GM13977 (cell line): Measurements from ENCODE around the gene TEKT3.

ENCODE experiments used
- DNase-seq: peaks from one replicate; pipeline ENCODE4 v3.0.0; 2012; ENCODE audit warnings: low spot score
- in situ Hi-C: fragments of 300-500 bp; cut with MboI; formaldehyde crosslinking; loops from one replicate; pipeline ENCODE4 v1.12.0; 2022; ENCODE audit warnings: low sequenced_read_pairs, low pct_unique_long_range_greater_than_20kb, mixed read lengths, inconsistent platforms; ENCODE audit not compliant: unreplicated experiment
- TF ChIP-seq, protein P1 (sequence below): IDR thresholded peaks from 2 replicates; pipeline ENCODE4 v1.5.1; 2012; ENCODE audit warnings: mild to moderate bottlenecking, control low read depth; ENCODE audit not compliant: insufficient read depth; ENCODE audit errors: extremely low read depth, missing control alignments

The TEKT3 gene

DNA sequence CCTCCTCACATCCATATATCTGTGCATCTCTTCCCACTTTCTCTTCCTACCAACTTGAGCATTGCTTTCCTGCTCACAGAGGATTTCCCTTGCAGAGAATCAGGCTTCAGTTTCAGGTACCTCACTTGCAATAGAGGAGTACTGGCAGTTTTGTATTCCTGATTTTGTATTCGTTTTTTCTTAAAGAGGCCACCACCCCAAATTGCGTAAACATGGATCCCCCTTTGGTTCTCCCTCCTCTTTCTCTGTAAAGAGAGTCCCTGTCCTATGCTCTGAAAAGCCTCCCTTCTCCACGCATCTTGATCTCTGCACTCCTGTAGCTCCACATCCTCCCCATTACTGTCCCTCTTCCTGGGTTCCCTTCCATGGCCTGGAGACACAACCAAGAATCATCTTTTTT lies 32.2 kb downstream of the TEKT3 start:
- no peak for DNase-seq
- TF ChIP-seq, protein P1, sequence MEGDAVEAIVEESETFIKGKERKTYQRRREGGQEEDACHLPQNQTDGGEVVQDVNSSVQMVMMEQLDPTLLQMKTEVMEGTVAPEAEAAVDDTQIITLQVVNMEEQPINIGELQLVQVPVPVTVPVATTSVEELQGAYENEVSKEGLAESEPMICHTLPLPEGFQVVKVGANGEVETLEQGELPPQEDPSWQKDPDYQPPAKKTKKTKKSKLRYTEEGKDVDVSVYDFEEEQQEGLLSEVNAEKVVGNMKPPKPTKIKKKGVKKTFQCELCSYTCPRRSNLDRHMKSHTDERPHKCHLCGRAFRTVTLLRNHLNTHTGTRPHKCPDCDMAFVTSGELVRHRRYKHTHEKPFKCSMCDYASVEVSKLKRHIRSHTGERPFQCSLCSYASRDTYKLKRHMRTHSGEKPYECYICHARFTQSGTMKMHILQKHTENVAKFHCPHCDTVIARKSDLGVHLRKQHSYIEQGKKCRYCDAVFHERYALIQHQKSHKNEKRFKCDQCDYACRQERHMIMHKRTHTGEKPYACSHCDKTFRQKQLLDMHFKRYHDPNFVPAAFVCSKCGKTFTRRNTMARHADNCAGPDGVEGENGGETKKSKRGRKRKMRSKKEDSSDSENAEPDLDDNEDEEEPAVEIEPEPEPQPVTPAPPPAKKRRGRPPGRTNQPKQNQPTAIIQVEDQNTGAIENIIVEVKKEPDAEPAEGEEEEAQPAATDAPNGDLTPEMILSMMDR, result no peak
- in situ Hi-C loops, result no loop called here

DNA sequence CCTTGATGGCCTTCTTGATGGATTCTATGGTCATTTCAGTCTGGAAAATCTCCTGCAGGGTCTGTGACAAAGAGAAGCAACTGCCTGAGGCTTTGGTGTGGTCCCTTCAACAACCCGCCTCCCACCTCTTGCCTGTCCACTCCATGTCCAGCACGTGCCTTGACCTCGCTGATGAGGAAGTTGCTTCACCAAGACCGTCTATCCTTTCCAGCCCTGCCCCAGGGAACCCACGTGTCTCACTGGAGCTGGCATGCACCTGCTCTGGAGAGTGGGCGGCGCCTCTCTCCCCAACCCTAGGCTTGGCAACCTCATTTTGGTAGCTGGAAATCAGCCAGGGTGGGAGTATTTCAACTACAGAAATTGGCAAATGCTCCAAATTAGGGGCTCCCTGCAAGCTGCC lies 32.6 kb downstream of the TEKT3 start:
- TF ChIP-seq, protein P1, result no peak
- no peak for DNase-seq
- in situ Hi-C loops, result no loop called here

DNA sequence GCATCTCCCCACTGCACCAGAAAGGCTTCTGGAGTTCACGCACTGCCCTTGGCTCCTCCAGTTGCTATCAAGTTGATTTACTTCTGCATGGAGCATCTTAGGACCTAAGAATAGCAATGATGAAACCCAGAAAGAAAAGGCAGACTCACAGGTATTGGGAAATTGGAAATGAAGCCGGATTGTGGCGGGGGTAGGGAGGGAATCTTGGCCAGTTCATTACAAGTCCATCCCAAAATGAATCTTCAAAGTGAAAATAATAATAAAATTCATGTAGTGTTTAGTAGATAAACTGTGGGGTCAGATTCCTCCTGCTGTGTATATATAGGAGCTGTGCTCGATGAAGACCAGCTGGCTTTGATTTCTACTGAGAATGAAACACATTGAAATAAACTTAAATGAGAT lies 33.7 kb downstream of the TEKT3 start:
- TF ChIP-seq, protein P1, result no peak
- DNase-seq, result no peak
- in situ Hi-C loops, result no loop called here

DNA sequence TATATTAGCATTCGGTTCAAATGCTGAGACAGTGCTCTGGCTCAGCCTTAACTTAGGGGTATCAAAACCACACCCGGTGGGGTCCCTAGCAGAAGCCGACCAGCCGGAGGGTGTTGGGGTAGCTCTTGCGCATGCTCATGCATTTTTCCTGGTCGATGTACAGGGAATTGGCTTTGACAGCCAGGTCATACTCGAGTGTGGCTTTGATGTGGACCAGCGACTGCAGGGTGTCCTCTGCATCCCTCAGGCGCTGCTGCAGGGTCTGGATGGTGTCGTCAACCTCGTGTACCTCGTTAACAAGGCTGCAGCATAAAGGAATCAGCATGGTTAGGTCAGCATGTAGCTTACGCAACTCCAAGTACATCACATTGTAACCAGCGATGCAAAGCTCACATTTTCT lies 37.5 kb downstream of the TEKT3 start:
- TF ChIP-seq, protein P1, result no peak

DNA sequence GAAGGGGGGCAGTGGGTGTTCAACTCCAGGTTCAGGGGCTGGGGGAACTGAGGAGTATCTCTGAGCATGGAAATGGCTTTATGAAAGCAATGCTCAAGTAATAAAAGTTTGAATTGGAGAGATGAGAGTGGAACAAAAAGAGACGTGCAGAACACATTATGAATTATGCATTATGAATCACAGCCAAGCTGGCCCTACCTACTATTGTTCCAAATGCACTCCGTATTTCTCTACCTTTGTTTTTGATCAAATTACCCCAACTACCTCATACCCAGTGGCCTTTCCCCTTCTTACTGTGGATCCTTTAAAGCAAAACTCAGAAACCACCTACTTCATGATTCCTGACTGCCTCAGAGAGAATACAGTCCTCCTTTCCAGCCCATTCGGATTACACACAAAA lies 38.1 kb downstream of the TEKT3 start:
- DNase-seq, result no peak
- in situ Hi-C loops, result no loop called here
- TF ChIP-seq, protein P1, result no peak

More for the DNA sequence above, 37.5 kb downstream of the TEKT3 start:
- DNase-seq, result no peak
- in situ Hi-C loops, result no loop called here

DNA sequence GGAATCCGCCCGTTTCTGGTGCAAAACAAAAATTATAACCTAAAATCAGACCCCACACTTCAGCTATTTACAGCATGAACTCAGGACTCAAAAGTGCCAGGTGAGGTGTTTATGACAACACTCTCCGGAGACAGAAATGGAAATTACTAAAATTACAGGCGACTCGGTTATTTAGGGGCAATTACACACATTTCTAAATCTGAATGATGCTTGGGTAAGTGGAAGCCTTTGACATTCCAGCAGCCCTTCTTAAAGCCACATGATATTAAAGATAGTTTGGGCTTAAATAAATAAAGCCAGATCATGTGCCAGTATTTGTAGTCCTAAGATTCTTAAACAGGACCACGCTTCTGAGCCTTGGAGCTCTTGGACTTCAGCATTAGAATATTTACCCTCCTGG lies 39.6 kb downstream of the TEKT3 start:
- DNase-seq, result no peak
- in situ Hi-C loops, result no loop called here
- TF ChIP-seq, protein P1, result no peak

DNA sequence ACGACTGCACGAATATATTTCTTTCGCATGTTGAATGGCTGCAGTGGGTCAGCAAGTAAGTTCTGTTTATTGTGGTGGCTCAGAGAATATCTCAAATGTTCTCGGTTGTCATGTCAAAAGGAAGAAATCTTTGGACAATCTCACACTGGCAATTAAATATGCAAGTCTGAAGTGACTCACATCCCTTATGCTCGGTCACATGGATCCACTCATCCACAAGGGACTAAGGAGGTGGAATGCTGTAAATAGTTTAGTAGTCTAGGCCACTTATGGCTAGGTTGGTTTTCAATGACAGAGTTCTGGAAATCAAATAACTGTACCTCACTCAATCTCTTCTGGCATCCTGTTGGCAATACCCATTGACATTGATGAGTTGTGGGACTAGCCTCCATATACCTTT lies 43.2 kb downstream of the TEKT3 start:
- in situ Hi-C loops, result no loop called here
- TF ChIP-seq, protein P1, result no peak
- no peak for DNase-seq
